Right lobe of liver (tissue), 6 donors: ENCODE data around the gene SYNGAP1. TPM values are rescaled to one million over a fixed set of nuclear protein-coding genes. Genes with fewer than 3 reads are reported as not detected.

Experiments
- ATAC-seq, 4 donors: fragments of 200-7000 bp; cut with Tn5 transposase; one replicate each; pipeline ENCODE4 v1.9.1; 2020; ENCODE audit warnings: mild to moderate bottlenecking in 4 of 4, moderate library complexity in 4 of 4
- DNase-seq, 3 donors: peaks; one replicate each; pipeline ENCODE4 v3.0.0-alpha.2; 2020
- H3K27ac ChIP-seq, 3 donors: fragments of 200-600 bp; one replicate each; pipeline ENCODE4 v1.8.0; 2022
- H3K27me3 ChIP-seq, 2 donors: fragments of 200-600 bp; one replicate each; pipeline ENCODE4 v1.8.0; 2022
- H3K36me3 ChIP-seq, 4 donors: fragments of 200-600 bp; sonication (generic) in 1 of 4; one replicate each; pipeline versions ENCODE4 v1.5.1 to v1.8.0; 2017 to 2022; ENCODE audit warnings: control low read depth in 1 of 4
- H3K4me1 ChIP-seq, 4 donors: fragments of 200-600 bp; sonication (generic) in 1 of 4; one replicate each; pipeline versions ENCODE4 v1.5.1 to v1.8.0; 2017 to 2022; ENCODE audit warnings: control low read depth in 1 of 4
- H3K4me3 ChIP-seq, 3 donors: fragments of 200-600 bp; one replicate each; pipeline ENCODE4 v1.8.0; 2022
- H3K9me3 ChIP-seq, 4 donors: fragments of 200-600 bp; sonication (generic) in 1 of 4; one replicate each; pipeline versions ENCODE4 v1.5.1 to v1.8.0; 2017 to 2022; ENCODE audit warnings: control low read depth in 1 of 4
- POLR2A ChIP-seq: fragments of 450-650 bp; IDR thresholded peaks from one replicate; pipeline ENCODE4 v1.6.1; 2017; ENCODE audit warnings: antibody characterized with exemption, mild to moderate bottlenecking
- WGBS: methylation state at CpG from one replicate; pipeline ENCODE4 v1.1.6; 2018; ENCODE audit warnings: low coverage, low lambda C conversion rate; ENCODE audit not compliant: insufficient coverage; ENCODE audit errors: missing lambda C conversion rate; 5-methylcytosine and 5-hydroxymethylcytosine counted together
- intact Hi-C, 2 donors: fragments of 100-400 bp; cut with DNase I; formaldehyde crosslinking; loops; one replicate each; pipeline versions ENCODE4 v1.11.2 to v1.14.1; 2022
- total RNA-seq, 6 experiments: library from RNA; depleted of rRNA in 2 of 6; stranded (reverse); fragments of >200 nt in 2 of 6; fragmentation: NEBNext Ultra II Directional in 3 of 6; extraction: Animal tissue kit (Norgen Biotek cat#: 25700) in 3 of 6; gene quantifications; one replicate each; pipeline versions ENCODE4 v1.1.0 to v1.2.4, GENCODE V29; 2016 to 2023
- TF ChIP-seq, protein P1 (sequence below), 4 donors: fragments of 200-600 bp in 3 of 4; fragments of 450-650 bp in 1 of 4; IDR thresholded peaks; one replicate each; pipeline versions ENCODE4 v1.5.1 to v1.8.0; 2016 to 2022; ENCODE audit warnings: antibody characterized with exemption in 4 of 4, mild to moderate bottlenecking in 2 of 4
- donor health status: DM: no; HTN: yes; CAD: no.
- donor health status: DM: no; HTN: no; CAD: no.
- donor health status: DM: no; HTN: no; CAD: no.
- donor health status: DM: no; HTN: yes; CAD: no.
- donor health status: DM: no; HTN: yes; CAD: no.

SYNGAP1 gene
- total RNA-seq, 6 experiments from 2014 or later = 1.8 to 4.1 (median 2.8) TPM

DNA sequence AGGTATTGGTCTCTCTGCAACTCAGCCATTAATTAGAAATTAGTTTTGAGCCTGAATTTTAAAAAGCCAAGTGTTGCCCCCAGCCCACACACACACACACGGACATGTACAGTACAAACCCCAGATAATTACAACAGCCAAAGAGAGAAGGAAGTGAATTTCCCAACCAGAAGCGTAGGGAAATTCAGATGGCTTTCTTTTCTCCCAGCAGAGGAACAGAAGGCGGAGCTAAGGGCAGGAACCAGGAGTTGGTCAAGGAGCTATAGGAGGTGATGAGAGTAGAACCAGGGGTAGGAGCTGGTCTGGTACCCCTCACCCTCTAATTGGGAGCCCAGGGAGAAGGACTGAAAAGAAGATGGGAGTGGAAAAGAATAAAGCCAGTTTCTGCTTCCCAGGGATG, 30.6 kb downstream of the SYNGAP1 start:
- no peaks in the 10 kb centered on the region for H3K27me3 ChIP-seq
- no peak overlapping the region for H3K27ac ChIP-seq
- DNase-seq (no peak), ATAC-seq (no peak)
- 40% methylated on average over 2 of the region's 3 CpGs for WGBS
- TF ChIP-seq, protein P1, sequence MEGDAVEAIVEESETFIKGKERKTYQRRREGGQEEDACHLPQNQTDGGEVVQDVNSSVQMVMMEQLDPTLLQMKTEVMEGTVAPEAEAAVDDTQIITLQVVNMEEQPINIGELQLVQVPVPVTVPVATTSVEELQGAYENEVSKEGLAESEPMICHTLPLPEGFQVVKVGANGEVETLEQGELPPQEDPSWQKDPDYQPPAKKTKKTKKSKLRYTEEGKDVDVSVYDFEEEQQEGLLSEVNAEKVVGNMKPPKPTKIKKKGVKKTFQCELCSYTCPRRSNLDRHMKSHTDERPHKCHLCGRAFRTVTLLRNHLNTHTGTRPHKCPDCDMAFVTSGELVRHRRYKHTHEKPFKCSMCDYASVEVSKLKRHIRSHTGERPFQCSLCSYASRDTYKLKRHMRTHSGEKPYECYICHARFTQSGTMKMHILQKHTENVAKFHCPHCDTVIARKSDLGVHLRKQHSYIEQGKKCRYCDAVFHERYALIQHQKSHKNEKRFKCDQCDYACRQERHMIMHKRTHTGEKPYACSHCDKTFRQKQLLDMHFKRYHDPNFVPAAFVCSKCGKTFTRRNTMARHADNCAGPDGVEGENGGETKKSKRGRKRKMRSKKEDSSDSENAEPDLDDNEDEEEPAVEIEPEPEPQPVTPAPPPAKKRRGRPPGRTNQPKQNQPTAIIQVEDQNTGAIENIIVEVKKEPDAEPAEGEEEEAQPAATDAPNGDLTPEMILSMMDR (IDR thresholded peaks at IDR 0.05) = no peak
- no peak for TF ChIP-seq POLR2A
- no peaks in the 10 kb centered on the region for H3K9me3 ChIP-seq
- intact Hi-C loops = no loop called here
- H3K36me3 ChIP-seq = no peaks in the 10 kb centered on the region
- H3K4me1 ChIP-seq = peaks cover 0 to 5% (median 0%) of the 10 kb centered on the region in 4 donors
- no peak overlapping the region for H3K4me3 ChIP-seq

DNA sequence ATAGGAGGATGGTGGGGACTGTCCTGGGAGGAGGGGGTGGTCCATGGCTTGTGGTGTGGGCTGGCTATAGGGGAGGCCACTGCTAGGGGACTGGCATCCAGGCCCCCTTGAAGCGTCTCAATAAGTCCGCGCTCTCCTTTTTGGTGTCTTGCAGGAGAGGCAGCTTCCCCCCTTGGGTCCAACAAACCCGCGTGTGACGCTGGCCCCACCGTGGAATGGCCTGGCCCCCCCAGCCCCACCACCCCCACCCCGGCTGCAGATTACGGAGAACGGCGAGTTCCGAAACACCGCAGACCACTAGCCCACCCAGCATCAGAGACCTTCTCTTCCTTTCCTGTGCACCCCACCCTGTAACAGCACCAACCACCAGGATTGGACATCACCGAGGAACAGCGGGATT, 31.7 kb downstream of the SYNGAP1 start:
- Histone ChIP-seq H3K27ac (no peak overlapping the region), H3K27me3 (no peaks in the 10 kb centered on the region), H3K9me3 (no peaks in the 10 kb centered on the region), H3K4me1 (peaks cover 0 to 5% (median 0%) of the 10 kb centered on the region in 4 donors), H3K4me3 (no peak overlapping the region), H3K36me3 (no peaks in the 10 kb centered on the region)
- no peak for TF ChIP-seq POLR2A
- TF ChIP-seq, protein P1 (IDR thresholded peaks at IDR 0.05) = no peak
- no peak for ATAC-seq
- no peak for DNase-seq
- WGBS = 75% methylated on average over 4 of the region's 15 CpGs
- intact Hi-C loops = no loop called here

DNA sequence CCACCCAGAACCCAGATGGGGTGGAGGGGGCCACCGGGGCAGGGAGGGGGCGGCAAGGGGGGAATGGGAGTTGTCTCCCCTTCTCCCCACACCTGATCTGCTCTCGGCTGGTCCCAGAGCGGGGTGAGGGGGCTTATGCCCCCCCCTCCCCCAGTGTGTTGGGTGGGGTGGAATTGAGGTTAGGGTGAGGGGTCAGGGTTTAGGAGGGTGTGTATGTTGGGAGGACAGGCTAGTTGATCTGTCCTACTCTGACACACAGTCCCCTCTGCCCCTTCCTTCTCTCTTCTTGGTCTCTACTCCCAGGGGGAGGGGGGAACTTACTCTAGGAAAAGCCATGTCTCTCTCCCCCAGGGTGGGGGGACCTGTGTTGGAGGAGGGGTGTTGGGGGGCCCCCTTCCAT, 32.6 kb downstream of the SYNGAP1 start:
- no peak overlapping the region for H3K4me3 ChIP-seq
- WGBS = 100% methylated on average over 1 of the region's 4 CpGs
- peaks cover 0 to 5% (median 0%) of the 10 kb centered on the region in 4 donors for H3K4me1 ChIP-seq
- TF ChIP-seq POLR2A = no peak
- TF ChIP-seq, protein P1 (IDR thresholded peaks at IDR 0.05) = no peak
- intact Hi-C loops = no loop called here
- H3K27ac ChIP-seq = no peak overlapping the region
- ATAC-seq = no peak
- no peaks in the 10 kb centered on the region for H3K36me3 ChIP-seq
- no peak for DNase-seq
- H3K27me3 ChIP-seq = no peaks in the 10 kb centered on the region
- H3K9me3 ChIP-seq = no peaks in the 10 kb centered on the region

DNA sequence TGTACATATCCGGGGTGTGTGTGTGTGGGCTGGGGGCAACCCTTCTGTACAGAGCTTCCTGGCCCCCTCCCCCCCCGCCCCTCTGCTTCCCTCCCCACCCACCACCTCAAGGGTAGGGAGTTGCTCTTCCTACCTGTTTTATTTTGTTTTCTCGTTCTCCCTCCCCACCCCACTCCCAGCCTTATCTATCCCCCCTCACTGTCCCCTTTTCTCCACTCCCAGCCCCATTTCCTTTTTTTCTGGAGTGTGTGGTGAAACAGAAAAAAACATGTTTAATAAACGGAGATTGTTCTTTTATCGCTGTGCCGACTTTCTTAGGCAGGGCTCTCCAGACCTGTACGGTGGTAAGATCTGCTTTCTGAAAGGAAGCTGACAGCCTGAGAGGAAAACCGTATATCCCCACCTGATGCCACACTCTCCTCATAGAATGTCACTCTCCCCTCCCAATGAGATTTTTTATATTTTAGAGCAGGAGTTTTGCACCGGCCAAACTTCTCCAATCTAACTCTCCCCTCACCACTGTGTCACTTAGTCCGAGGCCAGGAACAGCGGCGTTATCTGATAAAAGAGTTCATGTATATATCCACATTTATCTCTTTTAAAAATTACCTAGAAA, 33.6 kb downstream of the SYNGAP1 start:
- peak overlapping the region; percentile 79 to 93 (median 90) for H3K4me3 ChIP-seq
- no peak for TF ChIP-seq POLR2A
- TF ChIP-seq, protein P1 (IDR thresholded peaks at IDR 0.05) = no peak
- no peaks in the 10 kb centered on the region for H3K27me3 ChIP-seq
- no peak for DNase-seq
- intact Hi-C loops = no loop called here
- H3K36me3 ChIP-seq = no peaks in the 10 kb centered on the region
- peak overlapping the region in 2 of 3 donors; percentile 25 to 58 for H3K27ac ChIP-seq
- WGBS = 7% methylated on average over 12 of the region's 12 CpGs
- H3K9me3 ChIP-seq = no peaks in the 10 kb centered on the region
- H3K4me1 ChIP-seq = peaks cover 0 to 5% (median 0%) of the 10 kb centered on the region in 4 donors
- ATAC-seq = no peak
